CD14-positive monocyte (primary cell): ENCODE data around the gene INPP1. TPM values are rescaled to one million over a fixed set of nuclear protein-coding genes. Genes with fewer than 3 reads are reported as not detected.

Experiments used
- DNase-seq, 3 donors: peaks; one replicate each; pipeline ENCODE4 v3.0.0-alpha.2; 2011 to 2022
- H2AFZ ChIP-seq: 2 replicates; pipeline ENCODE4 v1.6.0; 2012; ENCODE audit warnings: mild to moderate bottlenecking, low read depth, low read length, inconsistent platforms; ENCODE audit not compliant: insufficient read depth, poor library complexity, severe bottlenecking
- H3K27ac ChIP-seq, 2 donors: 1 replicate in 1 of 2; 2 replicates in 1 of 2; pipeline ENCODE4 v1.5.1; 2012 to 2013; ENCODE audit warnings: low read length in 2 of 2, control low read depth in 1 of 2, inconsistent platforms in 1 of 2, low read depth in 1 of 2, mild to moderate bottlenecking in 1 of 2
- H3K27me3 ChIP-seq, 2 donors: one replicate each; pipeline versions ENCODE4 v1.6.0 to v1.6.1; 2011 to 2013; ENCODE audit warnings: low read length in 2 of 2; ENCODE audit not compliant: control insufficient read depth in 2 of 2, insufficient read depth in 2 of 2
- H3K36me3 ChIP-seq, 2 donors: replicated peaks in 1 of 2; 1 replicate in 1 of 2; 2 replicates in 1 of 2; pipeline versions ENCODE4 v1.5.1 to v1.6.1; 2012 to 2013; ENCODE audit warnings: low read length in 2 of 2, control low read depth in 1 of 2, inconsistent platforms in 1 of 2, mild to moderate bottlenecking in 1 of 2; ENCODE audit not compliant: insufficient read depth in 2 of 2, control insufficient read depth in 1 of 2
- H3K4me1 ChIP-seq, 2 donors: 1 replicate in 1 of 2; 2 replicates in 1 of 2; pipeline versions ENCODE4 v1.5.1 to v1.6.1; 2012 to 2013; ENCODE audit warnings: low read length in 2 of 2, control low read depth in 1 of 2, inconsistent platforms in 1 of 2, mild to moderate bottlenecking in 1 of 2, moderate library complexity in 1 of 2; ENCODE audit not compliant: insufficient read depth in 2 of 2, control insufficient read depth in 1 of 2
- H3K4me2 ChIP-seq: replicated peaks from 2 replicates; pipeline ENCODE3; 2012; ENCODE audit warnings: low read length, moderate library complexity, mild to moderate bottlenecking; ENCODE audit not compliant: poor library complexity, severe bottlenecking; ENCODE audit errors: extremely low read depth
- H3K4me3 ChIP-seq, 3 experiments: fragments of 200-600 bp in 1 of 3; sonication (generic) in 1 of 3; replicated peaks in 1 of 3; 1 replicate in 2 of 3; 2 replicates in 1 of 3; pipeline ENCODE4 v1.5.1; 2011 to 2013; ENCODE audit warnings: low read length in 3 of 3, mild to moderate bottlenecking in 3 of 3, control low read depth in 2 of 3, low read depth in 2 of 3, inconsistent platforms in 1 of 3, moderate library complexity in 1 of 3
- H3K79me2 ChIP-seq: 2 replicates; pipeline ENCODE4 v1.6.0; 2012; ENCODE audit warnings: mild to moderate bottlenecking, control low read depth, inconsistent platforms, low read length, moderate library complexity; ENCODE audit not compliant: insufficient read depth
- H3K9ac ChIP-seq: 2 replicates; pipeline ENCODE4 v1.6.0; 2017; ENCODE audit warnings: low read length, mild to moderate bottlenecking; ENCODE audit not compliant: insufficient read depth, poor library complexity, severe bottlenecking
- H3K9me3 ChIP-seq, 2 donors: replicated peaks in 1 of 2; 1 replicate in 1 of 2; 2 replicates in 1 of 2; pipeline versions ENCODE4 v1.5.1 to v1.6.1; 2012 to 2013; ENCODE audit warnings: low read length in 2 of 2, control low read depth in 1 of 2; ENCODE audit not compliant: control insufficient read depth in 1 of 2, insufficient read depth in 1 of 2
- H4K20me1 ChIP-seq: 2 replicates; pipeline ENCODE4 v1.6.0; 2012; ENCODE audit warnings: mild to moderate bottlenecking, low read length, control low read depth, moderate library complexity; ENCODE audit not compliant: insufficient read depth
- H3K27ac Mint-ChIP-seq, 7 donors: one replicate each; pipeline ENCODE4 v1.8.0; 2020; ENCODE audit warnings: mild to moderate bottlenecking in 7 of 7, mixed read lengths in 7 of 7, moderate library complexity in 6 of 7, inconsistent platforms in 2 of 7
- H3K27me3 Mint-ChIP-seq, 3 donors: one replicate each; pipeline ENCODE4 v1.8.0; 2021 to 2022; ENCODE audit warnings: low read depth in 3 of 3, mild to moderate bottlenecking in 3 of 3, mixed read lengths in 3 of 3, moderate library complexity in 3 of 3, inconsistent platforms in 1 of 3
- H3K36me3 Mint-ChIP-seq, 2 donors: one replicate each; pipeline ENCODE4 v1.8.0; 2020; ENCODE audit warnings: mixed read lengths in 2 of 2, inconsistent platforms in 1 of 2, mild to moderate bottlenecking in 1 of 2
- H3K4me1 Mint-ChIP-seq: one replicate; pipeline ENCODE4 v1.8.0; 2020; ENCODE audit warnings: mild to moderate bottlenecking, mixed read lengths
- H3K4me3 Mint-ChIP-seq, 2 donors: one replicate each; pipeline ENCODE4 v1.8.0; 2020; ENCODE audit warnings: mild to moderate bottlenecking in 2 of 2, mixed read lengths in 2 of 2, moderate library complexity in 1 of 2
- H3K9me3 Mint-ChIP-seq, 7 donors: one replicate each; pipeline ENCODE4 v1.8.0; 2020 to 2022; ENCODE audit warnings: mixed read lengths in 7 of 7, mild to moderate bottlenecking in 6 of 7, moderate library complexity in 6 of 7, inconsistent platforms in 2 of 7
- CTCF ChIP-seq: fragments of 200-600 bp; IDR thresholded peaks from one replicate; pipeline ENCODE4 v1.8.0; 2022; ENCODE audit warnings: antibody characterized with exemption, mild to moderate bottlenecking
- WGBS: methylation state at CpG from one replicate; pipeline ENCODE4 v1.1.5; 2013; ENCODE audit warnings: missing lambda C conversion rate; ENCODE audit not compliant: insufficient coverage; 5-methylcytosine and 5-hydroxymethylcytosine counted together
- intact Hi-C, 2 donors: fragments of 100-400 bp; cut with micrococcal nuclease; formaldehyde crosslinking; loops; one replicate each; pipeline versions ENCODE4 v1.15.0 to v1.15.1; 2023
- polyA plus RNA-seq, 3 donors: library from polyadenylated mRNA; depleted of rRNA in 1 of 3; unstranded in 2 of 3; stranded (reverse) in 1 of 3; fragments of 300-500 nt in 2 of 3; fragments of >200 nt in 1 of 3; fragmentation: Illumina TruSeq in 2 of 3; gene quantifications; 1 replicate in 2 of 3; 2 replicates in 1 of 3; pipeline ENCODE4 v1.2.3, GENCODE V29; 2012 to 2021

INPP1 gene
- polyA plus RNA-seq, 3 donors, result 8.9 to 17.8 (median 13.3) TPM

DNA sequence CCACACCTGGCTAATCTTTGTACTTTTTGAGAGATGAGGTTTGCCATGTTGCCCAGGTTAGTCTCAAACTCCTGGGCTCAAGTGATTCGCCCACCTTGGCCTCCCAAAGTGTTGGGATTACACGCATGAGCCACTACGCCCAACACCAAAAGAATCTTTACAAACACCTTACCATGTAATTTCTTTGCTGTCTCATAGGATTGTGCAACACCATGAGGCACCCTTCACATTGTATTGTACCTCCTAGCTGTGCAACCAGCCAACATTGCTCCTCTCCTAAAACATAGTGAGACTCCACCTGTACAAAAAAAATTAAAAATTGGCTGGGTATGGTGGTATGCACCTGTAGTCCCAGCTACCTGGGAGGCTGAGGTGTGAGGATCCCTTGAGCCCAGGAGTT lies 61.7 kb downstream of the INPP1 start:
- no peak overlapping the region for H3K9ac ChIP-seq
- H3K9me3 Mint-ChIP-seq, result peaks cover 0 to 5% (median 1%) of the 10 kb centered on the region in 7 donors
- H3K36me3 ChIP-seq, result no peaks in the 10 kb centered on the region
- H3K27ac Mint-ChIP-seq, result no peak overlapping the region
- no CpG with 5 or more reads among the region's 3 CpGs for WGBS
- intact Hi-C loops, result no loop called here
- TF ChIP-seq CTCF, result no peak
- no peak overlapping the region for H2AFZ ChIP-seq
- no peak overlapping the region for H3K4me3 ChIP-seq
- H3K27me3 ChIP-seq, result no peaks in the 10 kb centered on the region
- no peaks in the 10 kb centered on the region for H3K36me3 Mint-ChIP-seq
- no peak overlapping the region for H3K4me2 ChIP-seq
- H3K4me3 Mint-ChIP-seq, result no peak overlapping the region
- DNase-seq, result peak in 1 of 3 donors; percentile 10
- H3K4me1 ChIP-seq, result peaks cover 25 to 36% of the 10 kb centered on the region in 2 donors
- H4K20me1 ChIP-seq, result no peaks in the 10 kb centered on the region
- peaks cover 14% of the 10 kb centered on the region for H3K79me2 ChIP-seq
- H3K9me3 ChIP-seq, result no peaks in the 10 kb centered on the region
- H3K4me1 Mint-ChIP-seq, result peaks cover 16% of the 10 kb centered on the region
- no peak overlapping the region for H3K27ac ChIP-seq
- H3K27me3 Mint-ChIP-seq, result peaks cover 0 to 7% (median 5%) of the 10 kb centered on the region in 3 donors

- no peak overlapping the region for H3K27ac ChIP-seq
- no peak for DNase-seq
- no peak overlapping the region for H3K4me3 Mint-ChIP-seq
- no peaks in the 10 kb centered on the region for H4K20me1 ChIP-seq
- H3K4me1 Mint-ChIP-seq, result peaks cover 24% of the 10 kb centered on the region
- no peaks in the 10 kb centered on the region for H3K27me3 ChIP-seq
- H3K27ac Mint-ChIP-seq, result no peak overlapping the region
- no peaks in the 10 kb centered on the region for H3K36me3 ChIP-seq
- H3K9me3 ChIP-seq, result no peaks in the 10 kb centered on the region
- peaks cover 0 to 7% (median 5%) of the 10 kb centered on the region in 3 donors for H3K27me3 Mint-ChIP-seq
- H2AFZ ChIP-seq, result no peak overlapping the region
- no peak overlapping the region for H3K4me3 ChIP-seq
- H3K4me1 ChIP-seq, result peaks cover 34 to 46% of the 10 kb centered on the region in 2 donors
- WGBS, result no CpG with 5 or more reads among the region's 3 CpGs
- H3K9ac ChIP-seq, result no peak overlapping the region
- no peak for TF ChIP-seq CTCF
- intact Hi-C loops, result no loop called here
- peaks cover 0 to 4% (median 0%) of the 10 kb centered on the region in 7 donors for H3K9me3 Mint-ChIP-seq
- H3K4me2 ChIP-seq, result no peak overlapping the region
- peaks cover 17% of the 10 kb centered on the region for H3K79me2 ChIP-seq
- H3K36me3 Mint-ChIP-seq, result no peaks in the 10 kb centered on the region
These were observed 62.6 kb downstream of the INPP1 start for GRCh38 chr2:190405995-190406394.
